HT-29 (cell line): ENCODE results near the gene GRM8. TPM values are rescaled to one million over a fixed set of nuclear protein-coding genes. Genes with fewer than 3 reads are reported as not detected.
"Not testable (repeated sequence)": the region's sequence is repeated elsewhere in the genome, so short reads cannot be mapped to it uniquely, and the experiment has no call there.

Source experiments
- DNase-seq: peaks from one replicate; pipeline ENCODE4 v3.0.0-alpha.2; 2015; ENCODE audit warnings: low spot score
- total RNA-seq: library from RNA; depleted of rRNA; stranded (reverse); fragments of >200 nt; shearing (Covaris generic); gene quantifications from 2 replicates; pipeline ENCODE4 v1.2.3, GENCODE V29; 2014

The GRM8 gene
- total RNA-seq, 1 experiment from 2014 or later: not detected

GRCh38 chr7:126727930-126728391, 524.8 kb downstream of the GRM8 start:
- peak; percentile 51 for DNase-seq

GRCh38 chr7:126723966-126724544, 528.7 kb downstream of the GRM8 start:
- no peak for DNase-seq

- DNase-seq: no peak
These were observed 532.5 kb downstream of the GRM8 start for GRCh38 chr7:126720232-126720631.

DNA sequence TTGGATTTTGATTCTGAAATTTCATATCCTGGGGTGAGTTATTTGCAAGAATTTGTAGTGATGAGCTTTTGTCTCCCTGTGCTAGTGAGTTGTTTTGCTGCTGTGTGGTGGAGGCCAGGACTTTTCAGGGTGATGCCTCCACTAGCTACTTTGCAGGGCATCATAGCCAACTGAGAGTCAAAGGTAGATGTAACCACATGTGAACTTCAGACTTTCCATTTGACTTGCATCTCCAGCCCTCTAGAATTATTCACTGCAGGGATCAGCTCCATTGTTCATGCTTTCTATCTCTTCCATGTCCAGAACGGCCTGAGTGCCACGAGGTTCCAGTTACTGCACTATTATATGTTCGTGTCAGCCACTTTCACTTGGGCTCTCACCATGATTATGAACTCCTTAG, 534.3 kb downstream of the GRM8 start:
- no peak for DNase-seq

- no peak for DNase-seq
These were observed 536.4 kb downstream of the GRM8 start for GRCh38 chr7:126716321-126716720.

DNA sequence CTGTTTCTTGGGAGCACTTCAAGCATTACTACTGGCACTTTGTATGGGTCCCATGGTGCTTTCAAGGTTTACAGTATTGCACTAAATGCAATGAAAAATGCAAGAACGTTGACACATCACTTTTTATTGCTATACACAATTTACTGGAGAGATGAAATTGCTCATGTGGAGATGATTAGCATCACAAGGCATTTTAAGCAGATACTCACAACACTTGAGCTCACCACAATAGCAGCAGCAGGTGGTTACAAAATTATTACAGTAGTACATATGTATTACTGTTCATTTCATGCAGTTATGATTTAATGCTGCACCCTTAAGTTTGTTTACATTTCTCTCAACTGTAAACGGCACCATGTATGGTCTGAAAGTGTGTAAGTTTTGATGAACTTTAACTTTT, 537.7 kb downstream of the GRM8 start:
- no peak for DNase-seq

- DNase-seq: no peak
These were observed 550.3 kb downstream of the GRM8 start for GRCh38 chr7:126702242-126703016.

GRCh38 chr7:126700807-126701604, 551.7 kb downstream of the GRM8 start:
- peak; percentile 82 for DNase-seq

- no peak for DNase-seq
These were observed 553.0 kb downstream of the GRM8 start for GRCh38 chr7:126699707-126700106.

DNA sequence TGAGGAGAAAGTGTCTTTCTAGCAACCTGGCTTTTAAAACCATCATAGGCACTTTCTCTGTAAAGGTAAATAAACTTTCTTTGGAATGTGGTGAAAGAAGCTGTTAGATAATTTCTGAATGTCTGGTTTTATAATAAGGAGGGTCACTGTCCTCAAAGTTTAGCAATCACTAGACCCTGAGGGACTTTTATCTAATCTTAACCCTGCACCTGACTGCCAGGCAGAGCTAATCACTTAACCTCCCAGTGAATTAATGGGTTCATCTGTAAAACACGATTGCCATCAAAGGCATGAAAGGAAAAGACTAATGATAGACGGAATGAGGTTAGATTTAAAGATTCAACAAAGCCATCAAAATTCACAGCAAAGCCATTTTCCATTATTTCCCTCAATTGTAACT, 553.8 kb downstream of the GRM8 start:
- DNase-seq: peak; percentile 19

DNA sequence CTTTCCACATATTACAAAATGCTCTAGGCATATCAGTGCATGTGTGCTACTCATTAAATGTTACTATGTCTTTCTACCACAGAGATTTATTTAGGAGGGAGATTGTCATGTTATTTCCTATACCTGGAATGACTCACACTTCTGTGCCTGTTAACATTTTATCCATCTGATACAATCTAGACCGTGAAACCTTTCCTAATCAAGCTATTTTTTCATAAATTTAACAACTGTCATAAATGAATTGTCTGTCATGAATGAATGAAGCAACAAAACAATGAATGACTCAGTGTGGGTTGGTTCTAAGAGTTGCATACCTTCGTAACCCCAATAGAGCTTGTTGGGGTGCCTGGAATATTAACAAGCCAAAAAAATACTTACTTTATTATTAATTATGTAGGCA, 554.3 kb downstream of the GRM8 start:
- peak; percentile 36 for DNase-seq

GRCh38 chr7:126696256-126697038, 556.3 kb downstream of the GRM8 start:
- no peak for DNase-seq

- no peak for DNase-seq
These were observed 561.6 kb downstream of the GRM8 start for GRCh38 chr7:126690848-126691751.

- DNase-seq: no peak
These were observed 562.6 kb downstream of the GRM8 start for GRCh38 chr7:126690104-126690503.

GRCh38 chr7:126689037-126689436, 563.7 kb downstream of the GRM8 start:
- DNase-seq: no peak

DNA sequence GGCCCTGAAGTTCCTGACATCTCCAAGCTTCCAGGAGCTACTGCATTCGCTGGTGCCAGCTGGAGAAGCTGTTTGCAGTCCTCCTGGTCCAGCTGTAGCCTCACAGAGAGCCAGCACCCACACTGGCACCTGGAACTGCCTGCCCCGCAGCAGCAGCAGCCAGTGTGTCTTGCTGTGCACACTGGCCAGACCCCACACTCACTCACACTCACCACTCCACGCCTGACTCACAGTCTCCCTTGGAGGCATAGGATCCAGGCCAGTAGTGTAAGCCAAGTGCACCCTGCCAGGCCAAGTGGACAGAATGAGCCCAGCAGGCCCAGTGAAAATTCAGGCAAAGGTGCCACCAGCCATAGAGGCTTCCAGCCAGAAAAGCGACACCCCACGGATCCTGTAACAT, 566.3 kb downstream of the GRM8 start:
- no peak for DNase-seq

GRCh38 chr7:126685596-126685995, 567.1 kb downstream of the GRM8 start:
- DNase-seq: no peak

DNA sequence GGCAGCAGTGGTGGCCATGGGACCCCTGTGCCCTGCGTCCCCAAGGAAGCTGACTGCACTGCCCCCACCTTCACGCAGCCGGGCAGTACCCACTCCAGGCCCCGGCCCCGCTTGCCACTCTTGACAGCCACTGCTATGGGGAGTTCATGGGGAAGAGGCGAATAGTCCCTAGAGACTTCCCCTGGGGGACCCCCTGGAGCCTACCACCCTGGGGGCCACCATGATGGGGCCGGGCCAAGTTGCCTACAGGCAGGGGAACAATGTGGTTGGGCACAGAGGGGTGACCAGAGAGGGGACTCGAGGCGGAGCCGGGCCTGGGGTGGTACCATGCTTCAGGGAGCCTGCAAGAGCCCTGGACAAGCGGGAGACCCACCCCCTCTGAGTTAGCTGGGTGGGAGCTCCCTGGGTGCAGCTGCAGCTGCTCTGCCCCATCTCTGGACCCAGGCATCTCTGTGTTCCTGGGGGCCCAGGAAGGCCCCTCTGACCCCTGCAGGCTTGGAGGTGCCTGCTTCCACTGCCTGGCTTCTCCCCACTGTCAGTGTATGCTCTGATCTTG, 567.6 kb downstream of the GRM8 start:
- DNase-seq: no peak

DNA sequence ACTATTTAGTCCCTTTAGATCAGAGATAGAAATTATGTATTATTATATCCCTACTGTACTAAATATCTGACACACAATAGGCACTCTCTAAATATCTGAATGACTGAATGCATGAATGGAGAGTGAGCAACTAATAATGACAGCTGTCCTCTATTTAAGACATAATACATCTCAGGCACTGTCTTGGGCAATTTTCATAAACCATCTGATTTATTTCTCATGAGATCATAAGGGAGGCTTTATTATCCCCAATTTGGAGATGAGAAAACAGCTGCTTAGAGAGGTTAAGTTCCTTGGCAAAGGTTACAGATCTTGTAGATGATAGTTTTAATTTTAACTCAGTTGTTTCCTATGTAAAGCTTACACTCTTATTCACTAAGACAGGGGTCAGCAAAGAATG, 570.6 kb downstream of the GRM8 start:
- no peak for DNase-seq

DNA sequence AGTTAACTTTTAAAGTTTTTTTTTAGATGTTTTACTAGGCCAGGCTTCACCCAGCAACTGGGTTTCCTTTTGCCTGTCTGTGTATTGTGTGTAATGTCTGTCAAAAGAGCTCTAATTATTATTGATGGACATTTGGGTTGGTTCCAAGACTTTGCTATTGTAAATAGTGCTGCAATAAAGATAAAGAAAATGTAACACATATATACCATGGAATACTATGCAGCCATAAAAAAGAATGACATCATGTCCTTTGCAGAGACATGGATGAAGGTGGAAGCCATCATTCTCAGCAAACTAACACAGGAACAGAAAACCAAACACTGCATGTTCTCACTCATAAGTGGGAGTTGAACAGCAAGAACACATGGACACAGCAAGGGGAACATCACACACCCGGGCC, 584.0 kb downstream of the GRM8 start:
- DNase-seq: not testable (repeated sequence)
